Stimulated activated CD4-positive, alpha-beta T cell treated with anti-CD3 and anti-CD28 coated beads, Interleukin-4, amount 100 ng/mL, for 48 hours (primary cell): ENCODE results near the gene AHSP.
"Not testable (repeated sequence)": the region's sequence is repeated elsewhere in the genome, so short reads cannot be mapped to it uniquely, and the experiment has no call there.

ENCODE experiments used
- DNase-seq, 2 donors: peaks; one replicate each; pipeline ENCODE4 v3.0.0-alpha.2; 2020; ENCODE audit warnings: low read depth in 2 of 2

The AHSP gene

DNA sequence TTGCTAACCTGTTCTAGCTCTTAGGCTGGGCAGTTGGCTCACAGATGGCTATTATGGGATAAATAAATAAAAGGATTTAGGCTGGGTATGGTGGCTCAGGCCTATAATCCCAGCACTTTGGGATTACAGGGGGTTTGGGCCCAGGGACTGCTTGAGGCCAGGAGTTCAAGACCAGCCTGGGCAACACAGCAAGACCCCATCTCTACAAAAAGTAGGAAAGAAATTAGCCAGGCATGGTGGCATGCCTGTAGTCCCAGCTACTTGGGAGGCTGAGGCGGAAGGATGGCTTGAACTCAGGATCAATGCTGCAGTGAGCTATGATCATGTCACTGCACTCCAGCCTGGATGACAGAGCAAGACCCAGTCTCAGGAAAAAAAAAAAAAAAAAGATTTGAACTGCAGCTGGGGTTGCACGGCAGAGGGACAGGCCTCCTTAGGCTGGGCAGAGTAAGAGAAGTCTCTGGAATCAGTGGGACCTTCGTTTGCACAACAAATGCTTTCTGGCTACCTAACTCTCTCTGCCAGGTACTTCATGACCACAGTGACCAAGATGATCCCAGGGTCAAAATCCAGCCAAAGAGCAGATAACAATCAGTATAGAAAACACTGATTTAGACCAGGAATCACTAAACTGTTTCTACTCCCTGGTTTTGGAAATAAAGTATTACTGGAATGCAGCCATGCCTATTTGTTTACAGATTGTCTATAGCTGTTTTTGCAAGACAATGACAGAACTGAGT is 26.3 kb upstream of the AHSP start:
- no peak for DNase-seq

GRCh38 chr16:31501966-31502348 is 25.7 kb upstream of the AHSP start:
- no peak for DNase-seq

DNA sequence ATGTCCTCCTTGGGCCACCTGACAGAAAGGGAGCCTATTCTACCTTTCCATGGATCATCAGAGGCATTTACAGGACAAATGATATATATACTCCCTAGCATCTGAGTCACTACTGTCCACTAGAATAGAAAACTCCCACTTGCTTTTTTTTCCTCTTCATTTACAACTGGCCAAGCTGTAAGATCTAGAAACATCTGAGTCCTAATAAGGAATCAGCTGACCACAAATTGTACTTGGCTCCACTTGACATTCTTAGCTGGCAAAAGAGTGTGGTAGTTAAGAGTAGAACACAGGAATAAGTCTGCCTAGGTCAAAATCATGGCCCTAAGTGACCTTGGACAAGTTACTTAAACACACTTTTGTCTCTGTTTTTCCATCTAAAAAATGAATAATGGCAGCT is 24.7 kb upstream of the AHSP start:
- DNase-seq = no peak

- DNase-seq = not testable (repeated sequence)
These were observed 24.1 kb upstream of the AHSP start for GRCh38 chr16:31503555-31503954.

GRCh38 chr16:31504159-31504558 is 23.5 kb upstream of the AHSP start:
- no peak for DNase-seq

- DNase-seq = no peak
These were observed 22.2 kb upstream of the AHSP start for GRCh38 chr16:31505483-31505882.

DNA sequence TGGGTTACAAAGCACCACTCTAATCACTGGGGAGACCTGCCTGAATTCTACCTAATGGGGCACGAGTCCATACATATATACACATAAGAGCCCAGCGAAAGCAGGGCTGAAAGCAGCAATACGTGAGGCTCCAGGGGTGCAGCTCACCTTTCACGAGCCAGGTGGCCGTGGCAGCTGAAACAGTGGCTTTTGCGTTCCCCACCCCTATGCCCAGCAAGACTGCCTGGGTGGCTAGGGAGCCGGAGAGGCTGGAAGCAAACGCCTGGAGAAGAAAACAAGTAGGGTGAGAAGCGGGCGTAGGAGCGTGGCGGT is 20.1 kb upstream of the AHSP start:
- DNase-seq = no peak

DNA sequence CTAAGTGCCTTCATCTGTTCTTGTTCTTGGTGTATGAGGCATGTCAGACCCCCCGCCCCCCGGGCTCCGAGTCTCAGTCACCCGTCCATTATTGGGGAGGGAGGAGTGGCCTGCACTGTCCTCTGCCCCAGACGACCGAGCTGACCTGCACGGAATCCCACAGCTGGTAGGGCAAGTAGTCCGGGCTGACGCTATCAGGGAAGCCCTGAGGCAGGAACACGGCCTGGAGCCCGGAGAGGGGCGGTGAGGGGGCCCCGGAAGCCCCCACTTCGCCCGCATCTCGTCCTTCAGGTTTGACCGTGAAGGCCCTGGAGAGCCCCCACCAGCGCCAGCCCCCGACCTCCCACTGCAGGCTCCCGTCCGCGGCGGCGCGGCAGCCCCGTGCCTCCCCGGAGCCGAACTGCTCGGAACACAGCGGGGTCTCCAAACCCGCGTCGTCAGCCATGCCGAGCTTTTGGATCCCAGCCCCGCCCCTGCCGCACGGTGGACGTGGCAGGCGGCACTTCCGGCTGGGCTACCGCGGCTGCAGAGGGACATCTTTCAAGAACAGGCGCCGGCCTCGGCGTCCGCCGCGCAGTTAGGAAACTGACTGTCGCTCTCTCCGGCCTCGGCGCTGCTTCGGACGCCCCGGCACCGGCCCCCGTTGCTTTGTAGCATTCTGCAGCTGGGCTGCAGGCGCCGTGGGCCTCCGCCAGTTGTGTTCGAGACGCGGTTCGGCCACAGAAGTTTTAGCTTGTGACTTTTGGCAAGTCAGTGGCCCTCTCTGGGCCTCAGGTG is 19.6 kb upstream of the AHSP start, which contains the start of gene RUSF1:
TSS of gene RUSF1 (minus strand) at position 463 of the 777 bp plus-strand sequence. CDS start at position 445, 18 bp downstream.
- DNase-seq = peak; percentile 76 to 84

- DNase-seq = no peak
These were observed 18.9 kb upstream of the AHSP start for GRCh38 chr16:31508706-31509195.

GRCh38 chr16:31513126-31513525 is 14.6 kb upstream of the AHSP start:
- DNase-seq = no peak

DNA sequence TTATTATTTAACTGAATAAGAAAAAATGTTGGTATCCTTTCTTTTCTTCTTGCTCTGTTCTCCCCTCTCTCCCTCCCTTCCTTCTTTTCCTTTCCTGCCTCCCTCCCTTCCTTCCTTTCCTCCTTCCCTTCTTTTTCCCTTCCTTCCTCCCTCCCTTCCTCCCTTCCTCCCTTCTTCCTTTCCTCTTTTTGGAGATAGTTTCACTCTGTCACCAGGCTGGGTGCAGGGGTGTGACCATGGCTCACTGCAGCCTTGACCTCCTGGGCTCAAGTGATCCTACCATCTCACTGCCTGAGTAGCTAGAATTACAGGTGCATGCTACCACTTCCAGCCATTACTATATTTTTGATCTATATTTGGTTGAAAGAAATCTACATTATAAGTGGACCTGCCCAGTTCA is 13.8 kb upstream of the AHSP start:
- DNase-seq = no peak

- DNase-seq = no peak
These were observed 9.8 kb upstream of the AHSP start for GRCh38 chr16:31517800-31518402.

GRCh38 chr16:31519759-31520431 is 7.8 kb upstream of the AHSP start:
- DNase-seq = no peak

GRCh38 chr16:31521368-31521767 is 6.3 kb upstream of the AHSP start:
- no peak for DNase-seq

DNA sequence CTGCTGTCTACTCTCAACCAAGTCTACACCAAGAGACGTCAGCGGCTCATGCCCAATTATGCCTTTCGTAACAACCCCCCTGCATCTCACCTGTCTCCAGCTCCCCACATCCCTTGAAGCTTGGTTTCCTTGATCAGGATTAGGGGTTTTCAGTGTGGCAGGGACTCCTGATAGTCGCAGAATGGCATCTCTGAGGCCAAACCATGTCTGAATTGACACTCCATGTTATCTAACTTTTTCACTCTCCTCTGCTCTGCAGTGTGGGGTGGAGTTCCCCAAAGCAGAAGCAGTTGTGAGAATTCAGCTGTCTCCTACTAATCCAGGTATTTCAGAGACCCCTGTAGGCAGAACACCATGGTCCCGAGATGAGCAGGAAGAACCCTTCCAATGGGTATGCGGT is 5.6 kb upstream of the AHSP start:
- DNase-seq = no peak

DNA sequence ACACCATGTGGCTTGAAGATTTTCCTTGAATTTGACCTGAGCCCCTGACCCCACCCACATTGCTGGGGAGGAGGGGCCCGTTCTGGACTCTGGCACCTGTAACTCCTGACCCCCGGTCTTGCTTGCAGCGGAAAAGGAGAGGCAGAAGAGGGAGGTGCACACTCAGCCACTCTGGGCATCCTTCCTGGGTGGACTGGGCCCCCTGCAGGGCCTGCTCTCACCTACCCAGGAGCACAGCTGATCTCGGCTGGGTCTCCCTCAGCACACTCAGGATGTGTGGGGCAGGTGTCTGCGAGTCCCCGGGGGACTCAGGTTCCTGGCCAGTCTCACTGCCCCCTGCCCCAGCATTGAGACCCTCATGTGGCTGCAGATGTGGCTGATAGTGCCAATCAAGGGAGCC is 3.9 kb upstream of the AHSP start:
- not testable (repeated sequence) for DNase-seq

- DNase-seq = no peak
These were observed 2.6 kb upstream of the AHSP start for GRCh38 chr16:31525113-31525512.

- no peak for DNase-seq
These were observed 915 bp downstream of the AHSP start for GRCh38 chr16:31528523-31529107.

GRCh38 chr16:31529108-31529936 is 1.6 kb downstream of the AHSP start:
- DNase-seq = no peak

DNA sequence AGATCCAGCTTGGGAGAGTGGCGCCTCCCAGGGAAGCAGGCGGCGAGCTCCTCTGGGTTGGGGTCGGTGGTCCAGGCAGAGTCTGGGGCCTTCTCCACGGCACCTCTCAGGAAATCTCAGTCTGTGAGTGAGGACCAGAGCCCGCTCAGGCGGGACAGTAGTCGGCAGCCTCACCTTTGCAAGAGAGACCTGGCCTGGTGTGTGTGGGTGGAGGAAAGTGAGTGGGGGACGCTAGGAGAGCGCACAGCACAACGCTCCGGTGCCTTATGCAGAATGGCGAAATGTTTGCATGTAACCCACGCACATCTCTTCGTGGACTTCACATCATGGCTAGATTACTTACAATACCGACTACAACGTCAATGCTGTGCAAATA is 2.2 kb downstream of the AHSP start:
- no peak for DNase-seq

DNA sequence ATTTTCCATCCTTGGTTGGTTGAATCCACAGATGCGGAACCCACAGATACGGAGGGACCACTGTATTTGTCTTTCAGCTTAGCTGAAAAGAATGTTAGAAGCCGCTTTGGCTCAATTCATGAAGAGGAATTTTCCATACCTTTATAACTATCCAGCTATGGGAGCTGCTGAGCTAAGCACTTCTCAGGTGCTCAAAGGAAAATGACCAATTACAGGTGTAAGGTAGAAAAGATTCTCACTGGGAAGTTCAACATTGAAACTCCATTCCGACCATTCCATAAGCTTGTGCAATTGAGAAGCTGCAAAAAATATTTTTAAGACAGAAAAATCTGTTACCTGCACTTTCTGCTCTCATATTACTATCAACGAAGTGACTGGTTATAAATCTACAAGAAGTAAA is 2.7 kb downstream of the AHSP start:
- no peak for DNase-seq
